ENCODE results near the gene CACFD1. TPM values are rescaled to one million over a fixed set of nuclear protein-coding genes. Genes with fewer than 3 reads are reported as not detected.

Gene CACFD1
- total RNA-seq, 1 experiment from 2014 or later = 8.2 TPM

- DNase-seq (ENCODE audit: low read depth) = peak; percentile 69
Measured at GRCh38 chr9:133478851-133479711, 19.3 kb downstream of the CACFD1 start, which contains the start of gene SLC2A6. Gene SLC2A6 (minus strand): TSS chr9:133479099. CDS start chr9:133479059, 40 bp downstream.

- no peak for DNase-seq (ENCODE audit: low read depth)
Measured at GRCh38 chr9:133483611-133484010, 23.8 kb downstream of the CACFD1 start.

GRCh38 chr9:133484671-133485437 is 25.1 kb downstream of the CACFD1 start:
- no peak for DNase-seq (ENCODE audit: low read depth)

GRCh38 chr9:133485531-133486260 is 25.9 kb downstream of the CACFD1 start:
- no peak for DNase-seq (ENCODE audit: low read depth)

- DNase-seq (ENCODE audit: low read depth) = no peak
Measured at GRCh38 chr9:133487331-133487725, 27.6 kb downstream of the CACFD1 start.

GRCh38 chr9:133488686-133489252 is 29.0 kb downstream of the CACFD1 start:
- DNase-seq (ENCODE audit: low read depth) = no peak

- no peak for DNase-seq (ENCODE audit: low read depth)
Measured at GRCh38 chr9:133489253-133490190, 29.7 kb downstream of the CACFD1 start.

- DNase-seq (ENCODE audit: low read depth) = no peak
Measured at GRCh38 chr9:133490201-133490681, 30.5 kb downstream of the CACFD1 start.

- DNase-seq (ENCODE audit: low read depth) = no peak
Measured at GRCh38 chr9:133490865-133491655, 31.3 kb downstream of the CACFD1 start.

- no peak for DNase-seq (ENCODE audit: low read depth)
Measured at GRCh38 chr9:133491656-133491925, 31.8 kb downstream of the CACFD1 start.

GRCh38 chr9:133492061-133493021 is 32.6 kb downstream of the CACFD1 start:
- DNase-seq (ENCODE audit: low read depth) = peak; percentile 81

- no peak for DNase-seq (ENCODE audit: low read depth)
Measured at GRCh38 chr9:133493428-133493827, 33.6 kb downstream of the CACFD1 start.

- DNase-seq (ENCODE audit: low read depth) = no peak
Measured at GRCh38 chr9:133493845-133494540, 34.2 kb downstream of the CACFD1 start.

- no peak for DNase-seq (ENCODE audit: low read depth)
Measured at GRCh38 chr9:133494636-133495326, 35.0 kb downstream of the CACFD1 start.

GRCh38 chr9:133495327-133496293 is 35.8 kb downstream of the CACFD1 start:
- no peak for DNase-seq (ENCODE audit: low read depth)

Measured in LHCN-M2 (cell line).